ENCODE results near the gene PHLDB2. TPM values are rescaled to one million over a fixed set of nuclear protein-coding genes. Genes with fewer than 3 reads are reported as not detected.

Gene PHLDB2
- total and polyA plus RNA-seq, 2 of the 8 experiments (the other 6 are each of a cell fraction or from before 2014, with no cell fraction given), result 5.8 to 22.6 TPM

DNA sequence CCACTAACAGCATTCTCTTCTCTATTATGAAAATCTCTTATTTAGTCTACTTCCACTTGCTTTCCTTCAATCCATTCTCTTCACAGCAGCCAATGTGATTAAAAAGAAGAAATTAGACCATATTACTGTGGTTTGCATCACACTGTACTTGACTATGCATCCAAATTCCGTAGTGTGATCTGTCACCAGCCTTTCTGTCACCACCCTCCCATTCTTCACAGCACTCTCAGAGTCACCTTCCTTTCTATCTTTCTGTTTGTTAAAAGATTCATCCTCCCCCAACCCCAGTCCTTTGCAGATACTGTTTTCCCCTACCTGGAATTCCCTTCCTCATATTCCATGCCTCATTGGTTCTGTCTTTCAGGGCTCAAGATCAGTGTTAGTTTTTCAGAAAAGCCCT, 64.7 kb downstream of the PHLDB2 start:
- H3K4ac ChIP-seq (replicated peaks; ENCODE audit: insufficient read length, low read depth, low read length), result no peak overlapping the region
- CTCF ChIA-PET (ENCODE audit: partially characterized antibody), result interaction anchor here (1.3 kb wide), 1 partner anchor 44 kb away, joined by 3 read pairs; no protein-coding TSS in a partner anchor
- POLR2A ChIA-PET (ENCODE audit: partially characterized antibody), result no interaction called here
- H2BK5ac ChIP-seq (ENCODE audit: low read depth, low read length), result no peak overlapping the region
- no peaks in the 10 kb centered on the region for H3K79me1 ChIP-seq (ENCODE audit: low read depth, low read length)
- no peak overlapping the region for H3K9ac ChIP-seq (replicated peaks in 1 of 4; ENCODE audit: extremely low read depth in 1 of 4, low read depth in 3 of 4, low read length in 3 of 4)
- H2BK15ac ChIP-seq (ENCODE audit: low read length), result no peak overlapping the region
- no peak overlapping the region for H4K91ac ChIP-seq (replicated peaks; ENCODE audit: insufficient read length, low read length)
- no peak overlapping the region for H2BK20ac ChIP-seq (ENCODE audit: low read length)
- H4K5ac ChIP-seq (ENCODE audit: insufficient read length, low read depth, low read length), result no peak overlapping the region
- no peak overlapping the region for H2AK5ac ChIP-seq (ENCODE audit: low read depth, low read length)
- H3K4me2 ChIP-seq (ENCODE audit: insufficient read depth in 1 of 2, low read depth in 2 of 2, low read length in 2 of 2), result no peak overlapping the region
- H3K9me3 ChIP-seq (ENCODE audit: insufficient read depth in 2 of 2, low read depth in 1 of 2, low read length in 1 of 2), result no peaks in the 10 kb centered on the region
- no peak overlapping the region for H2BK12ac ChIP-seq (ENCODE audit: low read depth, low read length)
- no peaks in the 10 kb centered on the region for H3K79me2 ChIP-seq (ENCODE audit: control insufficient read depth in 1 of 2, insufficient read depth in 2 of 2, low read length in 2 of 2)
- peaks cover 0 to 3% (median 0%) of the 10 kb centered on the region in 4 experiments; a peak in 2 of 7 replicates for H3K4me1 ChIP-seq (replicated peaks in 1 of 4; ENCODE audit: control insufficient read depth in 3 of 4, insufficient read depth in 4 of 4, low read length in 3 of 4)
- no peak overlapping the region for H3K14ac ChIP-seq (ENCODE audit: insufficient read length)
- WGBS, 2 experiments (ENCODE audit: extremely low coverage in 1 of 2, insufficient coverage in 1 of 2, insufficient read length in 1 of 2, insufficient replicate concordance in 2 of 2, low coverage in 1 of 2, low lambda C conversion rate in 2 of 2, missing lambda C conversion rate in 1 of 2), result 50% methylated on average over 1 of the region's 1 CpG; no CpG with 5 or more reads in 1 of the 2 experiments
- H3K27ac ChIP-seq (ENCODE audit: low read depth, low read length), result no peak overlapping the region
- FAIRE-seq (no peak), DNase-seq (ENCODE audit: low read depth in 1 of 2, low spot score in 2 of 2) (no peak)
- no peak overlapping the region for H3K18ac ChIP-seq (ENCODE audit: extremely low read depth, low read length)
- H4K8ac ChIP-seq (ENCODE audit: extremely low read depth, insufficient read depth, low read length), result no peak overlapping the region
- H3K36me3 ChIP-seq (ENCODE audit: control insufficient read depth in 2 of 4, insufficient read depth in 4 of 4, low read length in 3 of 4), result peaks cover 0 to 6% (median 0%) of the 10 kb centered on the region in 4 experiments; a peak in 1 of 8 replicates
- no peak overlapping the region for H2AFZ ChIP-seq (ENCODE audit: low read length)
- no peak overlapping the region for H2BK120ac ChIP-seq (replicated peaks; ENCODE audit: low read depth, low read length)
- no peak overlapping the region for H3K4me3 ChIP-seq (ENCODE audit: extremely low read depth in 1 of 4, insufficient read depth in 2 of 4, low read depth in 3 of 4, low read length in 4 of 4)
- H3K56ac ChIP-seq (replicated peaks; ENCODE audit: insufficient read length, low read depth, low read length), result no peak overlapping the region
- no peaks in the 10 kb centered on the region for H3K23me2 ChIP-seq (ENCODE audit: low read depth, low read length)
- peaks cover 0 to 7% of the 10 kb centered on the region in 2 experiments for H4K20me1 ChIP-seq (replicated peaks in 1 of 2; ENCODE audit: control insufficient read depth in 1 of 2, insufficient read depth in 2 of 2, low read length in 2 of 2)
- peaks cover 7 to 26% (median 20%) of the 10 kb centered on the region in 4 experiments for H3K27me3 ChIP-seq (replicated peaks in 1 of 4; ENCODE audit: control insufficient read depth in 3 of 4, extremely low read depth in 1 of 4, insufficient read depth in 3 of 4, low read length in 3 of 4)
- no peak for TF ChIP-seq RXRA (IDR thresholded peaks at IDR 0.05; ENCODE audit: insufficient read depth, low read depth, low read length)
- TF ChIP-seq RFX5 (IDR thresholded peaks at IDR 0.05; ENCODE audit: borderline replicate concordance, low read depth, low read length), result no peak
- no peak for TF ChIP-seq BRCA1 (IDR thresholded peaks at IDR 0.05; ENCODE audit: low read depth, low read length)
- TF ChIP-seq CHD1 (IDR thresholded peaks at IDR 0.05; ENCODE audit: low read depth, low read length), result no peak
- no peak for TF ChIP-seq TAF1 (IDR thresholded peaks at IDR 0.05; ENCODE audit: low read depth, low read length)
- no peak overlapping the region for H3K23ac ChIP-seq (ENCODE audit: insufficient read length)

Measured in H1 (cell line).